ENCODE measurements around the gene ALS2.

- TF ChIP-seq CTCF (conservative IDR thresholded peaks at IDR 0.05; ENCODE audit: low read depth, low read length) (no peak), EZH2 (IDR thresholded peaks at IDR 0.05; ENCODE audit: low read length, unreplicated experiment) (no peak), EZH2phosphoT487 (IDR thresholded peaks at IDR 0.05; ENCODE audit: borderline replicate concordance, low read length) (no peak)
Observed at GRCh38 chr2:201777869-201778268, 2.9 kb downstream of the ALS2 start.

Measured in PC-3 (cell line).